AG09309 (cell line): ENCODE data around the gene B4GALNT2.

Experiments used
- DNase-seq: peaks from one replicate; pipeline ENCODE4 v3.0.0-alpha.2; 2010; ENCODE audit warnings: low read depth
- H3K4me3 ChIP-seq: 2 replicates; pipeline ENCODE4 v1.5.1; 2011; ENCODE audit warnings: mild to moderate bottlenecking, low read depth, low read length, moderate library complexity; ENCODE audit not compliant: control insufficient read depth
- TF ChIP-seq, protein P1 (sequence below): IDR thresholded peaks from 2 replicates; pipeline ENCODE4 v1.5.1; 2011; ENCODE audit warnings: mild to moderate bottlenecking, low read depth, low read length, inconsistent platforms; ENCODE audit not compliant: insufficient read depth, control insufficient read depth; ENCODE audit errors: missing control alignments

Gene B4GALNT2

GRCh38 chr17:49108318-49108717, 24.3 kb upstream of the B4GALNT2 start:
- no peak for DNase-seq
- no peak overlapping the region for H3K4me3 ChIP-seq
- TF ChIP-seq, protein P1, sequence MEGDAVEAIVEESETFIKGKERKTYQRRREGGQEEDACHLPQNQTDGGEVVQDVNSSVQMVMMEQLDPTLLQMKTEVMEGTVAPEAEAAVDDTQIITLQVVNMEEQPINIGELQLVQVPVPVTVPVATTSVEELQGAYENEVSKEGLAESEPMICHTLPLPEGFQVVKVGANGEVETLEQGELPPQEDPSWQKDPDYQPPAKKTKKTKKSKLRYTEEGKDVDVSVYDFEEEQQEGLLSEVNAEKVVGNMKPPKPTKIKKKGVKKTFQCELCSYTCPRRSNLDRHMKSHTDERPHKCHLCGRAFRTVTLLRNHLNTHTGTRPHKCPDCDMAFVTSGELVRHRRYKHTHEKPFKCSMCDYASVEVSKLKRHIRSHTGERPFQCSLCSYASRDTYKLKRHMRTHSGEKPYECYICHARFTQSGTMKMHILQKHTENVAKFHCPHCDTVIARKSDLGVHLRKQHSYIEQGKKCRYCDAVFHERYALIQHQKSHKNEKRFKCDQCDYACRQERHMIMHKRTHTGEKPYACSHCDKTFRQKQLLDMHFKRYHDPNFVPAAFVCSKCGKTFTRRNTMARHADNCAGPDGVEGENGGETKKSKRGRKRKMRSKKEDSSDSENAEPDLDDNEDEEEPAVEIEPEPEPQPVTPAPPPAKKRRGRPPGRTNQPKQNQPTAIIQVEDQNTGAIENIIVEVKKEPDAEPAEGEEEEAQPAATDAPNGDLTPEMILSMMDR: no peak

- no peak overlapping the region for H3K4me3 ChIP-seq
- TF ChIP-seq, protein P1: no peak
- no peak for DNase-seq
Measured at GRCh38 chr17:49110509-49110908, 22.1 kb upstream of the B4GALNT2 start.

GRCh38 chr17:49111934-49112333, 20.6 kb upstream of the B4GALNT2 start:
- TF ChIP-seq, protein P1: no peak
- no peak for DNase-seq
- no peak overlapping the region for H3K4me3 ChIP-seq

- no peak overlapping the region for H3K4me3 ChIP-seq
- no peak for DNase-seq
- TF ChIP-seq, protein P1: no peak
Measured at GRCh38 chr17:49112936-49113335, 19.6 kb upstream of the B4GALNT2 start.

- TF ChIP-seq, protein P1: no peak
- DNase-seq: no peak
- no peak overlapping the region for H3K4me3 ChIP-seq
Measured at GRCh38 chr17:49114703-49115102, 17.9 kb upstream of the B4GALNT2 start.

GRCh38 chr17:49117587-49118230, 14.9 kb upstream of the B4GALNT2 start:
- no peak overlapping the region for H3K4me3 ChIP-seq
- TF ChIP-seq, protein P1: no peak
- DNase-seq: no peak
